ENCODE results near the gene SCMH1. TPM values are rescaled to one million over a fixed set of nuclear protein-coding genes. Genes with fewer than 3 reads are reported as not detected.

Gene SCMH1
- total RNA-seq, 4 donors from 2014 or later: 17.6 to 48.2 (median 21.8) TPM

- DNase-seq (ENCODE audit: low spot score in 2 of 2): no peak
- Histone ChIP-seq H3K4me3 (no peak overlapping the region), H3K4me1 (peaks cover 4% of the 10 kb centered on the region), H3K27me3 (no peaks in the 10 kb centered on the region), H3K9me3 (no peaks in the 10 kb centered on the region), H3K36me3 (peaks cover 54% of the 10 kb centered on the region), H3K27ac (no peak overlapping the region)
- TF ChIP-seq POLR2AphosphoS5 (IDR thresholded peaks at IDR 0.05): no peak
- TF ChIP-seq, protein P1, sequence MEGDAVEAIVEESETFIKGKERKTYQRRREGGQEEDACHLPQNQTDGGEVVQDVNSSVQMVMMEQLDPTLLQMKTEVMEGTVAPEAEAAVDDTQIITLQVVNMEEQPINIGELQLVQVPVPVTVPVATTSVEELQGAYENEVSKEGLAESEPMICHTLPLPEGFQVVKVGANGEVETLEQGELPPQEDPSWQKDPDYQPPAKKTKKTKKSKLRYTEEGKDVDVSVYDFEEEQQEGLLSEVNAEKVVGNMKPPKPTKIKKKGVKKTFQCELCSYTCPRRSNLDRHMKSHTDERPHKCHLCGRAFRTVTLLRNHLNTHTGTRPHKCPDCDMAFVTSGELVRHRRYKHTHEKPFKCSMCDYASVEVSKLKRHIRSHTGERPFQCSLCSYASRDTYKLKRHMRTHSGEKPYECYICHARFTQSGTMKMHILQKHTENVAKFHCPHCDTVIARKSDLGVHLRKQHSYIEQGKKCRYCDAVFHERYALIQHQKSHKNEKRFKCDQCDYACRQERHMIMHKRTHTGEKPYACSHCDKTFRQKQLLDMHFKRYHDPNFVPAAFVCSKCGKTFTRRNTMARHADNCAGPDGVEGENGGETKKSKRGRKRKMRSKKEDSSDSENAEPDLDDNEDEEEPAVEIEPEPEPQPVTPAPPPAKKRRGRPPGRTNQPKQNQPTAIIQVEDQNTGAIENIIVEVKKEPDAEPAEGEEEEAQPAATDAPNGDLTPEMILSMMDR (IDR thresholded peaks at IDR 0.05): no peak
- TF ChIP-seq EP300 (IDR thresholded peaks at IDR 0.05): no peak
- no peak for TF ChIP-seq POLR2A (IDR thresholded peaks at IDR 0.05)
- WGBS: 84% methylated on average over 6 of the region's 6 CpGs
Measured at GRCh38 chr1:41013024-41013423, 229.1 kb downstream of the SCMH1 start.

GRCh38 chr1:41010345-41010744 lies 231.8 kb downstream of the SCMH1 start:
- H3K27ac ChIP-seq: no peak overlapping the region
- peaks cover 12% of the 10 kb centered on the region for H3K4me1 ChIP-seq
- DNase-seq (ENCODE audit: low spot score in 2 of 2): no peak
- H3K36me3 ChIP-seq: peaks cover 57% of the 10 kb centered on the region
- H3K4me3 ChIP-seq: no peak overlapping the region
- 100% methylated on average over 1 of the region's 1 CpG for WGBS
- no peaks in the 10 kb centered on the region for H3K27me3 ChIP-seq
- TF ChIP-seq POLR2AphosphoS5 (IDR thresholded peaks at IDR 0.05) (no peak), EP300 (IDR thresholded peaks at IDR 0.05) (no peak), POLR2A (IDR thresholded peaks at IDR 0.05) (no peak)
- TF ChIP-seq, protein P1 (IDR thresholded peaks at IDR 0.05): no peak
- no peaks in the 10 kb centered on the region for H3K9me3 ChIP-seq

- 95% methylated on average over 8 of the region's 8 CpGs for WGBS
- Histone ChIP-seq H3K27me3 (no peaks in the 10 kb centered on the region), H3K4me1 (peaks cover 12% of the 10 kb centered on the region), H3K36me3 (peaks cover 57% of the 10 kb centered on the region), H3K9me3 (no peaks in the 10 kb centered on the region), H3K4me3 (no peak overlapping the region), H3K27ac (no peak overlapping the region)
- DNase-seq (ENCODE audit: low spot score in 2 of 2): no peak
- no peak for TF ChIP-seq POLR2A (IDR thresholded peaks at IDR 0.05)
Measured at GRCh38 chr1:41009466-41009865, 232.6 kb downstream of the SCMH1 start.

DNA sequence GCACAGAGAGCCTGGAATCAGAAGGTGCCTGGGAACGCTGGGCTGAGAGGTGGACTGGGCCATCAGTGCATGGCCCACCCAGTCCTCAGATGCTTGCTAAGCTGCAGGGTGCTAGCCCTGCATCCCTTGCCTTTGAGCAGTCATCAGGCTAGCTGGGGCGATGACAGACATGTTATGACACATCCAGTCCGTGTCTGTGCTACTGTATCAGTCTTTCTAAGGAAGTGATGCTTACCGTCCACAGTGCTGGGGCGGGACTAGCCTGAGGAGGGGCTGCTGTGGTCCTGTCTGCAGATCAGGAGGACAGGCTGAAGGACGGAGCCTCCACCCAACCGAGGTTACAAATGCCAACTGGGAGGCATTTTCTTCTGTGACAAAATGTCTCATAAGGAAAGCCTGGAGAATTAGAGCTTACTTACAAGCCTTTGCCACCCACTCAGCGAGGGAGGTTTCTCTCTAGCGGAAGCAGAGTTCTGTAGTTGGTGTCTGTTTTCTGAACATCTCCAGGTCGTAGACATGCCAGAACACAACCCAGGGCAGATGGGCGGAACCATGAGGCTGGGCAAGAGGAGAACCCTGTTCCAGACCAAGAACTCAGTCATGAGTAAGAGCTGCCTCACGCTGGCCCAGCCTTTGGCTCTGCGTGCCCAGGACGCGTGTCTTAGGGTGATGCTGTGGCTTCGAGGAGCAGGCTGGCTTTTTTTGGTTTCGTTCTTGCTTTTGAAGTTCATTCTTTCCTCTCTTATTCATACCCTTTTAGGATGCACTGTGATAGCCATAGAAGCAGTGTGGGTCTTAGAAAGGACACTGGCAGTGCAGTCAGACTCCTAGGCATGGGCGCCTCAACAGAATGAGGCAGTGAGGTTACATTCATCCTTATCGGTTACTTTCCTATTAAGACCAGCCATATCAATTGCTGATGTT lies 234.9 kb downstream of the SCMH1 start:
- TF ChIP-seq, protein P1 (IDR thresholded peaks at IDR 0.05): no peak
- TF ChIP-seq POLR2AphosphoS5 (IDR thresholded peaks at IDR 0.05) (no peak), POLR2A (IDR thresholded peaks at IDR 0.05) (no peak), EP300 (IDR thresholded peaks at IDR 0.05) (no peak)
- H3K9me3 ChIP-seq: no peaks in the 10 kb centered on the region
- WGBS: 64% methylated on average over 19 of the region's 19 CpGs
- H3K27ac ChIP-seq: peak overlapping the region; percentile 57
- H3K27me3 ChIP-seq: no peaks in the 10 kb centered on the region
- DNase-seq (ENCODE audit: low spot score in 2 of 2): no peak
- H3K4me3 ChIP-seq: no peak overlapping the region
- H3K4me1 ChIP-seq: peaks cover 25% of the 10 kb centered on the region
- H3K36me3 ChIP-seq: peaks cover 54% of the 10 kb centered on the region

GRCh38 chr1:41005876-41006275 lies 236.2 kb downstream of the SCMH1 start:
- peaks cover 46% of the 10 kb centered on the region for H3K36me3 ChIP-seq
- H3K9me3 ChIP-seq: no peaks in the 10 kb centered on the region
- TF ChIP-seq EP300 (IDR thresholded peaks at IDR 0.05) (no peak), POLR2A (IDR thresholded peaks at IDR 0.05) (no peak)
- 88% methylated on average over 5 of the region's 5 CpGs for WGBS
- no peaks in the 10 kb centered on the region for H3K27me3 ChIP-seq
- H3K4me1 ChIP-seq: peaks cover 25% of the 10 kb centered on the region
- H3K4me3 ChIP-seq: no peak overlapping the region
- no peak for DNase-seq (ENCODE audit: low spot score in 2 of 2)
- no peak overlapping the region for H3K27ac ChIP-seq

DNA sequence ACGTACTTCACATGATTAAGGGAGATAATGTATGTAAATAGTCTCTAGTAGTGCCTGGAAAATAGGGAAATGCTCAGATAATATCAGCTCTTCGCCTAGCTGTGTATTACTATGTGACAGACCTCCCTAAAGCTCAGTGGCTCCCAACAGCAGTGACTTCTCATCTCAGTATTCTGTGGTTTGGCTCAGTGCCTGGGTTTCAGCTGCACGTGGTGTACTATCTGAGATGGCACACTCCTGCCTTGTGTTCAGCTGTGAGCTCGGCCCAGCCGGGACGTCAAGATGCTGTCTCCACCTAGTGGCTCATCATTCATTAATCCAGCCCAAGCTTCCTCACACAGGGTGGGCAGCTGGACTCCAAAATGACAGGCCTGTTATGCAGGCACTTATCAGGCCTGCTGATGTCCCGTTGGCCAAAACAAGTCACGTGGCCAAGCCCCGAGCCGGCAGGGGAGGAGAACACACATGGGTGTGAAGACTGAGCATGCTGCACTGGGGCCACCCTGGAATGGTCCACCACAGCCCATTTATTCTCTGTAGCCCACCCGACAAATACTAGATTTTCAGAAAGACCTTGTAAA lies 238.4 kb downstream of the SCMH1 start:
- Histone ChIP-seq H3K27me3 (no peaks in the 10 kb centered on the region), H3K27ac (peak overlapping the region; percentile 47), H3K9me3 (no peaks in the 10 kb centered on the region), H3K4me3 (no peak overlapping the region), H3K36me3 (peaks cover 54% of the 10 kb centered on the region), H3K4me1 (peaks cover 25% of the 10 kb centered on the region)
- peak; percentile 97 for DNase-seq (ENCODE audit: low spot score in 2 of 2)
- no peak for TF ChIP-seq POLR2A (IDR thresholded peaks at IDR 0.05)
- TF ChIP-seq, protein P1 (IDR thresholded peaks at IDR 0.05): peak; percentile 34 to 56
- TF ChIP-seq POLR2AphosphoS5 (IDR thresholded peaks at IDR 0.05): no peak
- WGBS: 45% methylated on average over 9 of the region's 11 CpGs
